LNCaP clone FGC (cell line): ENCODE data around the gene PBX1.

Source experiments
- DNase-seq: peaks from one replicate; pipeline ENCODE4 v3.0.0-alpha.2; 2011; ENCODE audit warnings: low read depth
- H3K4me3 ChIP-seq: 2 replicates; pipeline ENCODE4 v1.5.1; 2011; ENCODE audit warnings: mild to moderate bottlenecking, low read depth, low read length, control low read depth
- CTCF ChIP-seq: IDR thresholded peaks from 2 replicates; pipeline ENCODE4 v1.5.1; 2012; ENCODE audit warnings: mild to moderate bottlenecking; ENCODE audit not compliant: control insufficient read depth, insufficient read depth; ENCODE audit errors: extremely low read depth

Gene PBX1

GRCh38 chr1:164702664-164703063 is 143.7 kb downstream of the PBX1 start:
- no peak for DNase-seq
- no peak overlapping the region for H3K4me3 ChIP-seq
- TF ChIP-seq CTCF, result no peak

GRCh38 chr1:164703463-164703862 is 144.5 kb downstream of the PBX1 start:
- no peak overlapping the region for H3K4me3 ChIP-seq
- no peak for DNase-seq
- no peak for TF ChIP-seq CTCF

GRCh38 chr1:164703960-164704411 is 145.0 kb downstream of the PBX1 start:
- no peak for TF ChIP-seq CTCF

GRCh38 chr1:164704954-164705353 is 146.0 kb downstream of the PBX1 start:
- no peak for DNase-seq
- no peak for TF ChIP-seq CTCF
- H3K4me3 ChIP-seq, result no peak overlapping the region

More at GRCh38 chr1:164703960-164704411, 145.0 kb downstream of the PBX1 start:
- DNase-seq, result peak; percentile 80
- H3K4me3 ChIP-seq, result no peak overlapping the region

GRCh38 chr1:164706606-164706987 is 147.6 kb downstream of the PBX1 start:
- TF ChIP-seq CTCF, result no peak
- no peak for DNase-seq
- no peak overlapping the region for H3K4me3 ChIP-seq

GRCh38 chr1:164707868-164708331 is 148.9 kb downstream of the PBX1 start:
- DNase-seq, result no peak
- TF ChIP-seq CTCF, result no peak
- no peak overlapping the region for H3K4me3 ChIP-seq

- no peak for DNase-seq
- no peak for TF ChIP-seq CTCF
- H3K4me3 ChIP-seq, result no peak overlapping the region
These were observed 149.6 kb downstream of the PBX1 start for GRCh38 chr1:164708596-164708995.
